Measurements from ENCODE around the gene CDCA7L.
"Not testable (repeated sequence)": the region's sequence is repeated elsewhere in the genome, so short reads cannot be mapped to it uniquely, and the experiment has no call there.

CDCA7L gene

GRCh38 chr7:21944616-21945453 is 864 bp downstream of the CDCA7L start:
- DNase-seq (ENCODE audit: extremely low spot score, insufficient read length, low read depth) (no peak), FAIRE-seq (peak; percentile 46)

GRCh38 chr7:21943436-21943835 is 2.3 kb downstream of the CDCA7L start:
- FAIRE-seq (no peak), DNase-seq (ENCODE audit: extremely low spot score, insufficient read length, low read depth) (no peak)

- no peak for FAIRE-seq
- DNase-seq (ENCODE audit: extremely low spot score, insufficient read length, low read depth), result no peak
These were observed 2.7 kb downstream of the CDCA7L start for GRCh38 chr7:21942955-21943354.

- FAIRE-seq, result peak; percentile 66
These were observed 4.0 kb downstream of the CDCA7L start for GRCh38 chr7:21941611-21942141.

GRCh38 chr7:21939858-21940372 is 5.8 kb downstream of the CDCA7L start:
- no peak for FAIRE-seq

More at GRCh38 chr7:21941611-21942141, 4.0 kb downstream of the CDCA7L start:
- DNase-seq (ENCODE audit: extremely low spot score, insufficient read length, low read depth), result no peak

GRCh38 chr7:21939136-21939857 is 6.4 kb downstream of the CDCA7L start:
- DNase-seq (ENCODE audit: extremely low spot score, insufficient read length, low read depth), result no peak
- FAIRE-seq, result peak; percentile 69

More at GRCh38 chr7:21939858-21940372, 5.8 kb downstream of the CDCA7L start:
- DNase-seq (ENCODE audit: extremely low spot score, insufficient read length, low read depth), result no peak

- DNase-seq (ENCODE audit: extremely low spot score, insufficient read length, low read depth) (no peak), FAIRE-seq (no peak)
These were observed 7.2 kb downstream of the CDCA7L start for GRCh38 chr7:21938463-21938862.

GRCh38 chr7:21934808-21935207 is 10.9 kb downstream of the CDCA7L start:
- FAIRE-seq, result no peak
- no peak for DNase-seq (ENCODE audit: extremely low spot score, insufficient read length, low read depth)

GRCh38 chr7:21933293-21933692 is 12.4 kb downstream of the CDCA7L start:
- FAIRE-seq; DNase-seq (ENCODE audit: extremely low spot score, insufficient read length, low read depth): not testable (repeated sequence)

- DNase-seq (ENCODE audit: extremely low spot score, insufficient read length, low read depth) (no peak), FAIRE-seq (no peak)
These were observed 18.0 kb downstream of the CDCA7L start for GRCh38 chr7:21927693-21928092.

- DNase-seq (ENCODE audit: extremely low spot score, insufficient read length, low read depth), result no peak
- no peak for FAIRE-seq
These were observed 19.3 kb downstream of the CDCA7L start for GRCh38 chr7:21926448-21926847.

- DNase-seq (ENCODE audit: extremely low spot score, insufficient read length, low read depth), result no peak
- FAIRE-seq, result no peak
These were observed 22.0 kb downstream of the CDCA7L start for GRCh38 chr7:21923658-21924057.

GRCh38 chr7:21922605-21923004 is 23.1 kb downstream of the CDCA7L start:
- no peak for DNase-seq (ENCODE audit: extremely low spot score, insufficient read length, low read depth)
- no peak for FAIRE-seq

GRCh38 chr7:21920936-21921335 is 24.8 kb downstream of the CDCA7L start:
- DNase-seq (ENCODE audit: extremely low spot score, insufficient read length, low read depth) (no peak), FAIRE-seq (no peak)

GRCh38 chr7:21918216-21918615 is 27.5 kb downstream of the CDCA7L start:
- DNase-seq (ENCODE audit: extremely low spot score, insufficient read length, low read depth) (no peak), FAIRE-seq (no peak)

GRCh38 chr7:21916629-21917028 is 29.1 kb downstream of the CDCA7L start:
- FAIRE-seq (no peak), DNase-seq (ENCODE audit: extremely low spot score, insufficient read length, low read depth) (no peak)

GRCh38 chr7:21916176-21916575 is 29.5 kb downstream of the CDCA7L start:
- FAIRE-seq, result no peak
- no peak for DNase-seq (ENCODE audit: extremely low spot score, insufficient read length, low read depth)

GRCh38 chr7:21915140-21915539 is 30.6 kb downstream of the CDCA7L start:
- no peak for DNase-seq (ENCODE audit: extremely low spot score, insufficient read length, low read depth)
- FAIRE-seq, result no peak

- no peak for FAIRE-seq
- DNase-seq (ENCODE audit: extremely low spot score, insufficient read length, low read depth), result no peak
These were observed 31.0 kb downstream of the CDCA7L start for GRCh38 chr7:21914671-21915070.

- no peak for DNase-seq (ENCODE audit: extremely low spot score, insufficient read length, low read depth)
- FAIRE-seq, result no peak
These were observed 32.5 kb downstream of the CDCA7L start for GRCh38 chr7:21912931-21913780.

All from GM18507 (cell line).